SU-DHL-6 (cell line): ENCODE results near the gene CDKN1A.

Experiments
- H2AFZ ChIP-seq: fragments of 200-600 bp; sonication (generic); 2 replicates; pipeline ENCODE4 v1.6.1; 2014; ENCODE audit warnings: low read depth, mild to moderate bottlenecking, moderate library complexity, mixed read lengths, antibody characterized with exemption, low read length; ENCODE audit not compliant: severe bottlenecking
- H3F3A ChIP-seq: fragments of 200-600 bp; shearing (Covaris generic); 2 replicates; pipeline ENCODE4 v1.6.0; 2016; ENCODE audit warnings: antibody characterized with exemption, mild to moderate bottlenecking; ENCODE audit not compliant: insufficient read depth
- H3K27ac ChIP-seq: fragments of 200-600 bp; sonication (generic); 2 replicates; pipeline ENCODE4 v1.5.1; 2016; ENCODE audit warnings: low read depth, mild to moderate bottlenecking, low read length, moderate library complexity, mixed read lengths
- H3K27me3 ChIP-seq: fragments of 200-600 bp; sonication (generic), shearing (Covaris generic); 2 replicates; pipeline ENCODE4 v1.6.0; 2014; ENCODE audit warnings: mild to moderate bottlenecking, low read length
- H3K36me3 ChIP-seq: fragments of 200-600 bp; sonication (generic); 2 replicates; pipeline ENCODE4 v1.6.1; 2014; ENCODE audit warnings: mild to moderate bottlenecking, low read length, mixed read lengths
- H3K4me2 ChIP-seq: fragments of 300-600, 200-600 bp; shearing (Covaris generic), sonication (generic); 2 replicates; pipeline ENCODE4 v1.6.0; 2014; ENCODE audit warnings: low read length, low read depth, mild to moderate bottlenecking; ENCODE audit not compliant: poor library complexity, severe bottlenecking
- H3K4me3 ChIP-seq: fragments of 200-600 bp; sonication (generic); 2 replicates; pipeline ENCODE4 v1.5.1; 2014; ENCODE audit warnings: antibody characterized with exemption, low read length, mild to moderate bottlenecking, mixed read lengths; ENCODE audit not compliant: insufficient read depth, poor library complexity, severe bottlenecking
- H3K79me2 ChIP-seq: fragments of 200-600 bp; sonication (generic); 2 replicates; pipeline ENCODE4 v1.6.1; 2014; ENCODE audit warnings: mild to moderate bottlenecking, low read length, moderate library complexity; ENCODE audit not compliant: insufficient read depth
- H3K9ac ChIP-seq: fragments of 200-600 bp; sonication (generic); 2 replicates; pipeline ENCODE4 v1.7.0; 2014; ENCODE audit warnings: mild to moderate bottlenecking, low read length
- H3K9me2 ChIP-seq: fragments of 200-600 bp; sonication (generic); replicated peaks from 2 replicates; pipeline ENCODE4 v1.6.1; 2014; ENCODE audit warnings: low read length; ENCODE audit not compliant: insufficient read depth
- H3K9me3 ChIP-seq: fragments of 200-600 bp; sonication (generic); 2 replicates; pipeline ENCODE4 v1.6.1; 2014; ENCODE audit warnings: low read length, mixed read lengths; ENCODE audit not compliant: insufficient read depth
- H4K20me1 ChIP-seq: fragments of 200-600 bp; sonication (generic); 2 replicates; pipeline ENCODE4 v1.6.1; 2014; ENCODE audit warnings: low read depth, mild to moderate bottlenecking, antibody characterized with exemption, low read length, moderate library complexity, mixed read lengths
- CTCF ChIP-seq: fragments of 200-600 bp; sonication (generic); IDR thresholded peaks from one replicate; pipeline ENCODE4 v1.5.1; 2017; ENCODE audit warnings: antibody characterized with exemption, mild to moderate bottlenecking, low read length, moderate library complexity; ENCODE audit not compliant: insufficient read depth, poor library complexity, severe bottlenecking
- EZH2phosphoT487 ChIP-seq: fragments of 200-600 bp; sonication (generic), shearing (Covaris generic); conservative IDR thresholded peaks from 2 replicates; pipeline ENCODE4 v1.6.1; 2018; ENCODE audit warnings: mild to moderate bottlenecking, antibody characterized with exemption, low read length, moderate library complexity, mixed read lengths

The CDKN1A gene

DNA sequence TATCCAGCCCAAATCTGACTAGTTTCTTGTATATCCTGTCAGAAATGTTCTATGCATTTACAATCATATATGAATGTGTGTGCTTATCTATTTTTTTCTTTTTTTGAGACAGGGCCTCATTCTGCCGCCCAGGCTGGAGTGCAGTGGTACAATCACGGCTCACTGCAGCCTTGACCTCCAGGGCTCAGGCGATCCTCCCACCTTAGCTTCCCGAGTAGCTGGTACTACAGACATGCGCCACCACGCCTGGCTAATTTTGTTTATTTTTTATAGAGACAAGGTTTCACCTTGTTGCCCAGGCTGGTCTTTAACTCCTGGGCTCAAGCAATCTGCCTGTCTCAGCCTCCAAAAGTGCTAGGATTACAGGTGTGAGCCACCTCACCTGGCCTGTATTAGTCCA lies 16.1 kb downstream of the CDKN1A start:
- H3K27me3 ChIP-seq: no peaks in the 10 kb centered on the region
- TF ChIP-seq CTCF: no peak
- TF ChIP-seq EZH2phosphoT487: no peak
- no peaks in the 10 kb centered on the region for H3K36me3 ChIP-seq
- no peaks in the 10 kb centered on the region for H4K20me1 ChIP-seq
- H3K4me3 ChIP-seq: no peak overlapping the region
- no peaks in the 10 kb centered on the region for H3F3A ChIP-seq
- no peak overlapping the region for H3K4me2 ChIP-seq
- H3K9me3 ChIP-seq: no peaks in the 10 kb centered on the region
- H3K79me2 ChIP-seq: no peaks in the 10 kb centered on the region
- no peak overlapping the region for H2AFZ ChIP-seq
- no peak overlapping the region for H3K27ac ChIP-seq
- no peaks in the 10 kb centered on the region for H3K9me2 ChIP-seq
- no peak overlapping the region for H3K9ac ChIP-seq

- no peaks in the 10 kb centered on the region for H3K79me2 ChIP-seq
- no peak overlapping the region for H3K27ac ChIP-seq
- H3K4me2 ChIP-seq: no peak overlapping the region
- no peaks in the 10 kb centered on the region for H4K20me1 ChIP-seq
- no peak overlapping the region for H3K4me3 ChIP-seq
- no peaks in the 10 kb centered on the region for H3K9me2 ChIP-seq
- TF ChIP-seq EZH2phosphoT487: no peak
- no peak for TF ChIP-seq CTCF
- H3K36me3 ChIP-seq: no peaks in the 10 kb centered on the region
- H3F3A ChIP-seq: no peaks in the 10 kb centered on the region
- H3K9me3 ChIP-seq: no peaks in the 10 kb centered on the region
- no peak overlapping the region for H3K9ac ChIP-seq
- H2AFZ ChIP-seq: no peak overlapping the region
- H3K27me3 ChIP-seq: no peaks in the 10 kb centered on the region
Observed at GRCh38 chr6:36695414-36695813, 16.9 kb downstream of the CDKN1A start.

DNA sequence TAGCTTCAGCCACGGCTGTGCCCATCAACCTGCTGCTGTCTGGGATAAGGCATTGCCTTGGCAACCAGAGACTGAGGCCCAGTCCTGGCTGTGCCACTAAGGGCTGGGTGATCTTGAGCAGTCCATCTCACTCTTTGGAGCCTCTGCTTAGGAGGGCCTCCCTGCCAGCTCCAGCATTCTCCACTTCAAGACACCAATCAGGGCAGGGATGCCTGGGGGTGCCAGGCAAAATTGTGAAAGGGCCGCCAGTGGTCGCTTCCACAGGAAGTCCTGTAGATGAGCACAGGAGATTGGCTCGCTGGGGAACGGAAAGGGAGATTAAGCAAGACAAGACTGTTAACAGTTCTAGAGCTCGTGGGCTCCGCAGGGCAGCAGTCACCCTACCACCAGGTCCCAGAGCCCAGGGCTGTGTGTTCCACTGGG lies 19.0 kb downstream of the CDKN1A start, which contains the start of gene RAB44:
TSS of gene RAB44 (plus strand) at position 346 of the 423 bp plus-strand sequence. CDS start 6,410 bp downstream, outside the sequence.
- Histone ChIP-seq H3K79me2 (no peaks in the 10 kb centered on the region), H3K4me3 (no peak within 1 kb of the TSS), H3K9ac (no peak within 1 kb of the TSS), H3F3A (no peaks in the 10 kb centered on the region), H3K9me3 (no peaks in the 10 kb centered on the region), H2AFZ (no peak within 1 kb of the TSS), H3K27me3 (no peaks in the 10 kb centered on the region), H3K9me2 (no peaks in the 10 kb centered on the region), H3K36me3 (no peaks in the 10 kb centered on the region), H3K27ac (no peak within 1 kb of the TSS), H3K4me2 (no peak within 1 kb of the TSS), H4K20me1 (no peaks in the 10 kb centered on the region)
- TF ChIP-seq EZH2phosphoT487 (no peak), CTCF (no peak)
